Activated CD4-positive, alpha-beta T cell treated with anti-CD3 and anti-CD28 coated beads for 1 hour (primary cell): ENCODE measurements around the gene MKI67.
A peak's percentile ranks its signal among the peaks of the same experiment; 100 is the strongest.

Experiments
- DNase-seq: peaks from one replicate; pipeline ENCODE4 v3.0.0-alpha.2; 2020

The MKI67 gene

DNA sequence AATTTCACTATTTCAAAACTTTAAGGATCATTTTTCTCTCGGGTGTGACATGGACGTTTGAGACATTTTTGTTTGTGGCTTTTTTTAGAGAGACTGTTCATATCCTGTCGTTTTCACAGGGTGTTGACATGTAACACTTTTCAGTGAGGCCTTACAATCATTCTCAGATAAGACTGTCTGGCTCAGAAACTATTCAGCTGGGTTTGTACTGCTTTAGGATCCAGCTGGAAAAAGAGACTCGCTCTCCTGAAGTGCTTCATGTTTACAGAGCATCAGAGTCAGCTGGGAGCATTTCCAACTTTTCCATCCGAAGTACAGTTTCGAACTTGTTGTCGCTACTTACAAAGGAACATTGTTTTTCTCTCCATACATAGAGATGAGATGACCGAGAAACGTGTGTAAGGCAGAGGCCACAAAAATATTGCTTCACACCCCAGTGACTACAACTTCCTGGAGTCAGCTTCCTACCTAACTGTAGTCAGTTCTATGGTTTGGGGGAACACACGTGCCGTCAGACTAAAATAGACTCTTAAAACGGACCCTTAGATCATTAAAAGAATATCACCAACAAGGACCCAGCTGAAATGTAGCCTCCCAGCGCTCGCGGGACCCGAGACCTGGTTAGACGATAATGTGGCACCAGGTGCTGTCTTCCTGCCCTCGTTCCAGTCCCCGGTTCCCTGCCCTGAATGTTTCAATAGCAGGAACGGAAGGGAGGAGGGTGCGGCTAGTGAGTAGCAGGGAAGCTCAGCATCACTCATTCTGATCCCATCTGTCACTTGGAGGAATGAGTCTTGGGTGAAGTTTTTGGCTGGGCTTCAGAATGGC is 78.0 kb downstream of the MKI67 start:
- no peak for DNase-seq

DNA sequence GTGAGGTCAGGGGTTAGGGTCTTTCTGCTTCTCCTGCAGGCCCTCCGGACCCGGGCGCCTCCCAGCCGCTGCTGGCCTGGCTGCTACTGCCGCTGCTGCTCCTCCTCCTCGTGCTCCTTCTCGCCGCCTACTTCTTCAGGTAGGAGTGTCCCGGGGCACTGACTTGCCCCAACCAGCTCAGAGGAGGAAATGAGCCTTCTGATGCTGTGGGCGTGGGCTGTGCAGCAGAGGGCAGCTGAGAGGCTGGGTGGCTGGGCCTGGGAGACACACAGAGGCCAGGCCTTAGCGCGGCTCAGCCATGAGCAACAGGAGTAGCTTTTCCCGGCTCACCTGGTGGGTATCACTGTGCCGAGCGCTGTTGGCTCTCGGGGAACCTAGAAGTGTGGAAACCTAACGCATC is 78.9 kb downstream of the MKI67 start:
- peak; percentile 71 for DNase-seq

GRCh38 chr10:128046953-128047290 is 79.3 kb downstream of the MKI67 start:
- DNase-seq, result no peak
